Fibroblast of skin of left quadriceps (primary cell): ENCODE measurements around the gene UST.
"Not testable (repeated sequence)": the region's sequence is repeated elsewhere in the genome, so short reads cannot be mapped to it uniquely, and the experiment has no call there.

Experiments
- DNase-seq, 2 experiments: peaks; one replicate each; pipeline ENCODE4 v3.0.0-alpha.2; 2013; ENCODE audit warnings: low read depth in 2 of 2

The UST gene

GRCh38 chr6:149035766-149036165 lies 288.9 kb downstream of the UST start:
- no peak for DNase-seq

GRCh38 chr6:149037051-149037671 lies 290.3 kb downstream of the UST start:
- no peak for DNase-seq

- DNase-seq = not testable (repeated sequence)
Observed at GRCh38 chr6:149039025-149039424, 292.2 kb downstream of the UST start.

GRCh38 chr6:149041953-149042352 lies 295.1 kb downstream of the UST start:
- no peak for DNase-seq

GRCh38 chr6:149043476-149044130 lies 296.8 kb downstream of the UST start:
- no peak for DNase-seq

- no peak for DNase-seq
Observed at GRCh38 chr6:149044528-149044927, 297.7 kb downstream of the UST start.

GRCh38 chr6:149045404-149045803 lies 298.6 kb downstream of the UST start:
- DNase-seq = no peak

- no peak for DNase-seq
Observed at GRCh38 chr6:149046164-149046821, 299.5 kb downstream of the UST start.

- no peak for DNase-seq
Observed at GRCh38 chr6:149046822-149047246, 300.0 kb downstream of the UST start.

GRCh38 chr6:149049230-149049629 lies 302.4 kb downstream of the UST start:
- no peak for DNase-seq

- DNase-seq = no peak
Observed at GRCh38 chr6:149050160-149050559, 303.3 kb downstream of the UST start.

GRCh38 chr6:149052350-149053106 lies 305.7 kb downstream of the UST start:
- no peak for DNase-seq

- no peak for DNase-seq
Observed at GRCh38 chr6:149053848-149054558, 307.2 kb downstream of the UST start.

- DNase-seq = no peak
Observed at GRCh38 chr6:149054559-149055194, 307.8 kb downstream of the UST start.

GRCh38 chr6:149055195-149055899 lies 308.5 kb downstream of the UST start:
- DNase-seq = no peak

GRCh38 chr6:149056777-149057463 lies 310.1 kb downstream of the UST start:
- no peak for DNase-seq

GRCh38 chr6:149057464-149057840 lies 310.6 kb downstream of the UST start:
- DNase-seq = no peak

GRCh38 chr6:149059557-149059956 lies 312.7 kb downstream of the UST start:
- DNase-seq = no peak

- no peak for DNase-seq
Observed at GRCh38 chr6:149060300-149060984, 313.6 kb downstream of the UST start.
